Right renal cortex interstitium (tissue), 3 donors: ENCODE data around the gene MEIKIN. TPM values are rescaled to one million over a fixed set of nuclear protein-coding genes. Genes with fewer than 3 reads are reported as not detected.

Source experiments
- DNase-seq, 3 donors: peaks; one replicate each; pipeline ENCODE4 v3.0.0-alpha.2; 2013; ENCODE audit warnings: low read depth in 3 of 3, low spot score in 2 of 3
- polyA plus RNA-seq, 3 donors: library from polyadenylated mRNA; unstranded; fragments of 120-200 nt; gene quantifications; one replicate each; pipeline ENCODE4 v1.2.1, GENCODE V29; 2013; ENCODE audit not compliant: insufficient read length in 3 of 3

MEIKIN gene
- polyA plus RNA-seq, 3 donors: 0.18 to 0.19 TPM; not detected in 1

- DNase-seq: no peak
These were observed 28.6 kb upstream of the MEIKIN start for GRCh38 chr5:131974016-131974415.

- DNase-seq: no peak
These were observed 27.7 kb upstream of the MEIKIN start for GRCh38 chr5:131973089-131973712.

- DNase-seq: no peak
These were observed 23.0 kb upstream of the MEIKIN start for GRCh38 chr5:131968396-131968954.

- DNase-seq: no peak
These were observed 21.1 kb upstream of the MEIKIN start for GRCh38 chr5:131966551-131966950.

- DNase-seq: no peak
These were observed 20.5 kb upstream of the MEIKIN start for GRCh38 chr5:131965826-131966415.

GRCh38 chr5:131959906-131960305, 14.4 kb upstream of the MEIKIN start:
- no peak for DNase-seq

GRCh38 chr5:131959136-131959535, 13.7 kb upstream of the MEIKIN start:
- DNase-seq: no peak

GRCh38 chr5:131957721-131958441, 12.4 kb upstream of the MEIKIN start:
- DNase-seq: peak in 1 of 3 donors; percentile 15

GRCh38 chr5:131953969-131954368, 8.5 kb upstream of the MEIKIN start:
- no peak for DNase-seq

GRCh38 chr5:131952301-131952857, 6.9 kb upstream of the MEIKIN start:
- no peak for DNase-seq

GRCh38 chr5:131950706-131951105, 5.2 kb upstream of the MEIKIN start:
- DNase-seq: no peak

- DNase-seq: no peak
These were observed 2.0 kb upstream of the MEIKIN start for GRCh38 chr5:131947445-131947844.

- no peak for DNase-seq
These were observed 537 bp downstream of the MEIKIN start for GRCh38 chr5:131944702-131945550.

- no peak for DNase-seq
These were observed 1.5 kb downstream of the MEIKIN start for GRCh38 chr5:131943916-131944315.

GRCh38 chr5:131942016-131942415, 3.4 kb downstream of the MEIKIN start:
- no peak for DNase-seq

- no peak for DNase-seq
These were observed 5.6 kb downstream of the MEIKIN start for GRCh38 chr5:131939690-131940345.

GRCh38 chr5:131932235-131932634, 13.2 kb downstream of the MEIKIN start:
- no peak for DNase-seq

GRCh38 chr5:131928957-131929356, 16.5 kb downstream of the MEIKIN start:
- DNase-seq: no peak

- no peak for DNase-seq
These were observed 19.3 kb downstream of the MEIKIN start for GRCh38 chr5:131926168-131926567.

GRCh38 chr5:131916481-131916880, 29.0 kb downstream of the MEIKIN start:
- DNase-seq: no peak
